22Rv1 (cell line): ENCODE data around the gene IFRD1.

Experiments used
- CTCF ChIP-seq: fragments of 450-650 bp; IDR thresholded peaks from 2 replicates; pipeline ENCODE4 v1.5.1; 2017; ENCODE audit warnings: mild to moderate bottlenecking
- ZFX ChIP-seq: fragments of 450-650 bp; IDR thresholded peaks from 2 replicates; pipeline ENCODE4 v1.6.1; 2017; ENCODE audit warnings: antibody characterized with exemption, borderline replicate concordance

- TF ChIP-seq CTCF, result no peak
- TF ChIP-seq ZFX, result no peak
Measured at GRCh38 chr7:112485766-112486165, 35.5 kb downstream of the IFRD1 start.
